Astrocyte (in vitro differentiated cells and primary cell): ENCODE results near the gene TMC8.

Experiments
- EZH2 ChIP-seq: IDR thresholded peaks from 2 replicates; pipeline ENCODE4 v1.6.1; 2012; ENCODE audit warnings: mild to moderate bottlenecking, low read length, inconsistent platforms; ENCODE audit not compliant: insufficient read depth
- TF ChIP-seq, protein P1 (sequence below): IDR thresholded peaks from 2 replicates; pipeline ENCODE4 v1.5.1; 2011; ENCODE audit warnings: low read depth, mild to moderate bottlenecking, inconsistent platforms, low read length, moderate library complexity; ENCODE audit not compliant: insufficient read depth

DNA sequence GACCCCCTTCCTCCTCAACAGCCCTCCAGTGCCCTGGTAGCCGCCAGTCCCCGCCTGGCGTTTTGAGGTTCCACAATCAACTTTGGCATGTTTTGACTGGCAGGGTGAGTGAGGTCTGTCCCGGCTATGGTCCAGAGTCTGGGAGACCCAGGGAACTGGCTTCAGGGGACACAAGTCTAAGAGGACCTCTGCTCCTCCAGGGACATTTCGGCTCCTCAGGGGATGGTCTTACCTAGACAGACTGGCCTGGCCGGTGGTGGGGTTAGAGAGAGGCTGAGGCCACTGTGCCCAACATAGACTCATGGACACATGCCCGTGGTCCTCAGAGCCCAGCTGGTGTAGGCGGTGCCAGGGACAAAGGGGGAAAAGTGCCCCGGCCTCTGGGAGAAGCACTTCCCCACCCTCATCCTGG is 2.2 kb downstream of the TMC8 start:
- TF ChIP-seq, protein P1, sequence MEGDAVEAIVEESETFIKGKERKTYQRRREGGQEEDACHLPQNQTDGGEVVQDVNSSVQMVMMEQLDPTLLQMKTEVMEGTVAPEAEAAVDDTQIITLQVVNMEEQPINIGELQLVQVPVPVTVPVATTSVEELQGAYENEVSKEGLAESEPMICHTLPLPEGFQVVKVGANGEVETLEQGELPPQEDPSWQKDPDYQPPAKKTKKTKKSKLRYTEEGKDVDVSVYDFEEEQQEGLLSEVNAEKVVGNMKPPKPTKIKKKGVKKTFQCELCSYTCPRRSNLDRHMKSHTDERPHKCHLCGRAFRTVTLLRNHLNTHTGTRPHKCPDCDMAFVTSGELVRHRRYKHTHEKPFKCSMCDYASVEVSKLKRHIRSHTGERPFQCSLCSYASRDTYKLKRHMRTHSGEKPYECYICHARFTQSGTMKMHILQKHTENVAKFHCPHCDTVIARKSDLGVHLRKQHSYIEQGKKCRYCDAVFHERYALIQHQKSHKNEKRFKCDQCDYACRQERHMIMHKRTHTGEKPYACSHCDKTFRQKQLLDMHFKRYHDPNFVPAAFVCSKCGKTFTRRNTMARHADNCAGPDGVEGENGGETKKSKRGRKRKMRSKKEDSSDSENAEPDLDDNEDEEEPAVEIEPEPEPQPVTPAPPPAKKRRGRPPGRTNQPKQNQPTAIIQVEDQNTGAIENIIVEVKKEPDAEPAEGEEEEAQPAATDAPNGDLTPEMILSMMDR: no peak
- no peak for TF ChIP-seq EZH2
